K562 (cell line): ENCODE results near the gene EXOC2. TPM values are rescaled to one million over a fixed set of nuclear protein-coding genes. Genes with fewer than 3 reads are reported as not detected.

Experiments
- ATAC-seq: fragments of 200-7000 bp; cut with Tn5 transposase; 3 replicates; pipeline ENCODE4 v1.9.1; 2020; ENCODE audit warnings: moderate library complexity
- BruUV-seq: library from RNA; stranded (reverse); fragments of 400-500 nt; replicated peaks from 2 replicates; lab custom pipeline; 2021; lab: Mats Ljungman, UMichigan
- CTCF ChIA-PET: fragments of 300-600 bp; formaldehyde crosslinking; extraction: SDS; loops from one replicate; lab custom pipeline; 2021; ENCODE audit warnings: low intra/inter-chr PET ratio; lab: Yijun Ruan, JAX
- POLR2A ChIA-PET: fragments of 300-600, 350-650 bp; sonication (Branson Sonifier 250); formaldehyde crosslinking; extraction: SDS; loops from one replicate; lab custom pipeline; 2021; ENCODE audit warnings: antibody characterized with exemption, inconsistent platforms; lab: Yijun Ruan, JAX
- DNase-seq, 4 experiments: peaks; one replicate each; pipeline versions ENCODE4 v3.0.0 to v3.0.0-alpha.2; 2011 to 2018; ENCODE audit warnings: low spot score in 3 of 4, mixed read lengths in 3 of 4; ENCODE audit errors: extremely low read depth in 1 of 4
- FAIRE-seq: peaks from 2 replicates; lab custom pipeline; 2011; peaks lifted over from hg19 to GRCh38; lab: Jason Lieb, UNC
- H2AFZ ChIP-seq: 2 replicates; pipeline ENCODE4 v1.6.0; 2011; ENCODE audit warnings: low read depth, low read length, control low read depth, inconsistent platforms
- H3K27ac ChIP-seq: fragments of 200-600 bp; 3 replicates; pipeline ENCODE4 v1.8.0; 2011; ENCODE audit warnings: low read depth, mild to moderate bottlenecking, control low read depth, inconsistent platforms, low read length, moderate library complexity, mixed read lengths; ENCODE audit errors: extremely low read depth
- H3K27me3 ChIP-seq, 2 experiments: fragments of 300-600 bp in 1 of 2; 2 replicates in 1 of 2; 3 replicates in 1 of 2; pipeline versions ENCODE4 v1.6.0 to v1.8.0; 2011; ENCODE audit warnings: inconsistent platforms in 2 of 2, low read length in 2 of 2, mild to moderate bottlenecking in 1 of 2, mixed read lengths in 1 of 2, moderate library complexity in 1 of 2; ENCODE audit not compliant: control insufficient read depth in 2 of 2, insufficient read depth in 2 of 2
- H3K36me3 ChIP-seq: fragments of 300-600 bp; 3 replicates; pipeline ENCODE4 v1.8.0; 2011; ENCODE audit warnings: mild to moderate bottlenecking, low read length, inconsistent platforms; ENCODE audit not compliant: control insufficient read depth, insufficient read depth
- H3K4me1 ChIP-seq, 2 experiments: fragments of 200-600 bp in 1 of 2; replicated peaks in 1 of 2; 2 replicates in 1 of 2; 3 replicates in 1 of 2; pipeline versions ENCODE4 v1.5.1 to v1.8.0; 2011; ENCODE audit warnings: inconsistent platforms in 2 of 2, low read length in 2 of 2, mild to moderate bottlenecking in 1 of 2, mixed read lengths in 1 of 2, moderate library complexity in 1 of 2; ENCODE audit not compliant: control insufficient read depth in 2 of 2, insufficient read depth in 2 of 2
- H3K4me2 ChIP-seq: 2 replicates; pipeline ENCODE4 v1.6.1; 2011; ENCODE audit warnings: low read length, control low read depth, inconsistent platforms, mixed read lengths; ENCODE audit not compliant: insufficient read depth
- H3K4me3 ChIP-seq: fragments of 200-600 bp; sonication (generic), shearing (Covaris generic); 2 replicates; pipeline ENCODE4 v1.5.1; 2016; ENCODE audit warnings: control low read depth, inconsistent platforms
- H3K79me2 ChIP-seq: fragments of 200-600 bp; 3 replicates; pipeline ENCODE4 v1.8.0; 2011; ENCODE audit warnings: low read length, inconsistent platforms; ENCODE audit not compliant: control insufficient read depth, insufficient read depth
- H3K9ac ChIP-seq, 2 experiments: 2 replicates each; pipeline versions ENCODE4 v1.6.0 to v1.6.1; 2011; ENCODE audit warnings: low read depth in 2 of 2, low read length in 2 of 2, control low read depth in 1 of 2, inconsistent platforms in 1 of 2, mild to moderate bottlenecking in 1 of 2, mixed read lengths in 1 of 2; ENCODE audit not compliant: insufficient read depth in 1 of 2
- H3K9me1 ChIP-seq: one replicate; pipeline ENCODE4 v1.6.0; 2011; ENCODE audit warnings: inconsistent platforms, mild to moderate bottlenecking, low read length, moderate library complexity; ENCODE audit not compliant: control insufficient read depth, insufficient read depth
- H3K9me3 ChIP-seq: replicated peaks from 2 replicates; pipeline ENCODE4 v1.5.1; 2011; ENCODE audit warnings: low read depth, low read length, inconsistent platforms; ENCODE audit not compliant: control insufficient read depth, insufficient read depth
- H4K20me1 ChIP-seq: replicated peaks from 2 replicates; pipeline ENCODE4 v1.6.1; 2011; ENCODE audit warnings: low read length, inconsistent platforms, mixed read lengths; ENCODE audit not compliant: control insufficient read depth, insufficient read depth
- CBX8 ChIP-seq: fragments of 200-600 bp; sonication (generic); IDR thresholded peaks from 2 replicates; pipeline ENCODE4 v1.6.1; 2012; ENCODE audit warnings: borderline replicate concordance, mixed run types, low read depth, mild to moderate bottlenecking, moderate library complexity, mixed read lengths, low read length, control low read depth, inconsistent platforms; ENCODE audit not compliant: poor library complexity, severe bottlenecking; ENCODE audit errors: extremely low read depth
- GTF2A2 ChIP-seq: IDR thresholded peaks from 2 replicates; pipeline ENCODE4 v1.6.1; 2016; ENCODE audit warnings: mild to moderate bottlenecking, missing genetic modification characterization, missing compliant biosample characterization
- SNRNP70 ChIP-seq: fragments of 200-400 bp; formaldehyde crosslinking; optimal IDR thresholded peaks from 2 replicates; pipeline ENCODE3; 2017; ENCODE audit warnings: low read depth, low read length
- SPI1 ChIP-seq: IDR thresholded peaks from 2 replicates; pipeline ENCODE4 v1.6.1; 2011; ENCODE audit warnings: low read depth, low read length, control low read depth, borderline replicate concordance
- XRCC4 ChIP-seq: IDR thresholded peaks from one replicate; pipeline ENCODE4 v1.6.1; 2011; ENCODE audit not compliant: insufficient read depth, insufficient read length; ENCODE audit errors: extremely low read depth
- ZNF699 ChIP-seq: fragments of 250-450 bp; sonication (Bioruptor Pico); IDR thresholded peaks from 2 replicates; pipeline ENCODE4 v1.8.0; 2021; ENCODE audit warnings: mild to moderate bottlenecking, moderate library complexity; ENCODE audit not compliant: insufficient replicate concordance
- WGBS: fragments of 100-300 bp; shearing (Covaris generic); methylation state at CpG from one replicate; pipeline ENCODE4 v1.1.6; 2016; ENCODE audit warnings: low coverage, mixed read lengths; ENCODE audit not compliant: insufficient coverage; ENCODE audit errors: missing lambda C conversion rate; 5-methylcytosine and 5-hydroxymethylcytosine counted together
- in situ Hi-C: fragments of 300-500 bp; cut with MboI; formaldehyde crosslinking; loops from 4 replicates; pipeline ENCODE4 v1.15.0; 2018; ENCODE audit warnings: inconsistent platforms, mixed read lengths
- intact Hi-C: fragments of 100-400 bp; cut with micrococcal nuclease; formaldehyde crosslinking; loops from 2 replicates; pipeline ENCODE4 v1.14.2; 2022
- polyA plus RNA-seq, 8 experiments: library from polyadenylated mRNA; depleted of rRNA in 4 of 8; stranded (reverse) in 5 of 8; unstranded in 3 of 8; fragments of >200 nt; fragmentation: Nextera tagmentation in 2 of 8; fragmentation: Illumina TruSeq in 1 of 8; extraction: Ambion mirVana in 2 of 8; extraction: Trizol in 1 of 8; gene quantifications; 2 replicates each; pipeline versions ENCODE4 v1.2.1 to v1.2.3, GENCODE V29; 2011 to 2014; ENCODE audit warnings: inconsistent platforms in 1 of 8, missing spikeins in 1 of 8
- total RNA-seq, 7 experiments: library from RNA; depleted of rRNA in 6 of 7; stranded (reverse); fragments of >200 nt in 6 of 7; fragmentation: Illumina TruSeq in 2 of 7; extraction: Trizol in 2 of 7; gene quantifications; 2 replicates each; pipeline versions ENCODE4 v1.2.1 to v1.2.3, GENCODE V29; 2011 to 2021; ENCODE audit warnings: low replicate concordance in 1 of 7
- TF ChIP-seq, protein P1 (sequence below): fragments of 250-450 bp; sonication (Bioruptor Pico); IDR thresholded peaks from 2 replicates; pipeline ENCODE4 v1.4.0; 2020; ENCODE audit warnings: mild to moderate bottlenecking, moderate library complexity

EXOC2 gene
- total and polyA plus RNA-seq, 9 of the 15 experiments (the other 6 are each of a cell fraction or from before 2014, with no cell fraction given), result 12.2 to 30.2 (median 24.2) TPM

DNA sequence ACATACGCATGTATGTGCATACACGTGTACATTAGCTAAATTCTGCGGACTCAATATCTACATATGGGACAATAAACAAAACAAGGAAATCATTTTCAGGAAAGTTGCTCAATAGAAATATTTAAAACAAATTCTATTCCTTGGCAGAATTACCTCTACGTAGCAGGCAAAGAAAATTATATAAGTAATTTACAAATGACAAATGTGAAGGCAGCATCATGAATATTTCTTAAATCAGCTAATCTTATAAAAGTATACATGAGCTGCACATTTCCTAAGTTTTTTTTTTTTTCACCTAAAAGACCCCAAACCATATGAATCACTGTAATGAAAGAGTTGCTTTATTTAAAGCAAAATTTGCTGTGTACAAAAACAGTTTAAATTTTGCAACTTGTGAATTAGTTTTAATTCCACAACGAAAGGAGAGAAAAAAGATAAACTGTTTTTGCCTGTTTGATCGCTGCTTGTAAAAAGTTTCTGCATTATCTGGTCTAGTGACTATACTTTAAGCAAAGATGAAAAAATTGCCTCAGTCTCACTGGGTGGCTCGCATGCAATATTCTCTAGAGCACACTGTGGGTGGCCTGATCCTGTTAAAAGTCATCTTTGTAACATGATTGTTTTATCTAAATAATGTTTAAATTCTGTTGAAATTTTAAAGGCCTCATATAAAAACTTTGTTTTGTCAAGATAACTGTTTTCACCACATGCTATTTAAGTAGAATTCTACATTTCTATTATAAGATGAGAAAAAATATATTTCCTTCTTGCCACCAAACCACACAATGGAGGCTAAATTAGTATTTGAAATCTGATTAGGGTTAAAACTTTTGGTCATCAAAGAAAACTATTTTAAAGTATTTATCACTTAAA lies 93.1 kb downstream of the EXOC2 start:
- H3K4me2 ChIP-seq, result no peak overlapping the region
- WGBS, result 93% methylated on average over 7 of the region's 7 CpGs
- H3K4me1 ChIP-seq, result peaks cover 9 to 13% of the 10 kb centered on the region in 2 experiments; a peak in 4 of 5 replicates
- H3K4me3 ChIP-seq, result no peak overlapping the region
- H3K27ac ChIP-seq, result no peak overlapping the region
- DNase-seq (no peak), FAIRE-seq (no peak), ATAC-seq (no peak)
- CTCF ChIA-PET, result interaction anchor here (0.9 kb wide), 1 partner anchor 24 kb away, joined by 3 read pairs; no protein-coding TSS in a partner anchor
- intact Hi-C loops, result no loop called here
- H3K9me3 ChIP-seq, result no peaks in the 10 kb centered on the region
- H3K79me2 ChIP-seq, result no peaks in the 10 kb centered on the region
- H3K36me3 ChIP-seq, result peaks cover 7% of the 10 kb centered on the region; the same call in 1 of the 3 replicates
- no peaks in the 10 kb centered on the region for H3K27me3 ChIP-seq
- in situ Hi-C loops, result loop anchor here (10.0 to 25.0 kb wide), 2 partner anchors 195 to 812 kb away; no protein-coding TSS in a partner anchor
- TF ChIP-seq GTF2A2 (tag), result no peak
- TF ChIP-seq XRCC4, result no peak
- no peak for TF ChIP-seq ZNF699 (CRISPR knock-in tag)
- no peak for TF ChIP-seq SPI1
- TF ChIP-seq SNRNP70, result no peak
- TF ChIP-seq CBX8, result no peak
- TF ChIP-seq, protein P1, sequence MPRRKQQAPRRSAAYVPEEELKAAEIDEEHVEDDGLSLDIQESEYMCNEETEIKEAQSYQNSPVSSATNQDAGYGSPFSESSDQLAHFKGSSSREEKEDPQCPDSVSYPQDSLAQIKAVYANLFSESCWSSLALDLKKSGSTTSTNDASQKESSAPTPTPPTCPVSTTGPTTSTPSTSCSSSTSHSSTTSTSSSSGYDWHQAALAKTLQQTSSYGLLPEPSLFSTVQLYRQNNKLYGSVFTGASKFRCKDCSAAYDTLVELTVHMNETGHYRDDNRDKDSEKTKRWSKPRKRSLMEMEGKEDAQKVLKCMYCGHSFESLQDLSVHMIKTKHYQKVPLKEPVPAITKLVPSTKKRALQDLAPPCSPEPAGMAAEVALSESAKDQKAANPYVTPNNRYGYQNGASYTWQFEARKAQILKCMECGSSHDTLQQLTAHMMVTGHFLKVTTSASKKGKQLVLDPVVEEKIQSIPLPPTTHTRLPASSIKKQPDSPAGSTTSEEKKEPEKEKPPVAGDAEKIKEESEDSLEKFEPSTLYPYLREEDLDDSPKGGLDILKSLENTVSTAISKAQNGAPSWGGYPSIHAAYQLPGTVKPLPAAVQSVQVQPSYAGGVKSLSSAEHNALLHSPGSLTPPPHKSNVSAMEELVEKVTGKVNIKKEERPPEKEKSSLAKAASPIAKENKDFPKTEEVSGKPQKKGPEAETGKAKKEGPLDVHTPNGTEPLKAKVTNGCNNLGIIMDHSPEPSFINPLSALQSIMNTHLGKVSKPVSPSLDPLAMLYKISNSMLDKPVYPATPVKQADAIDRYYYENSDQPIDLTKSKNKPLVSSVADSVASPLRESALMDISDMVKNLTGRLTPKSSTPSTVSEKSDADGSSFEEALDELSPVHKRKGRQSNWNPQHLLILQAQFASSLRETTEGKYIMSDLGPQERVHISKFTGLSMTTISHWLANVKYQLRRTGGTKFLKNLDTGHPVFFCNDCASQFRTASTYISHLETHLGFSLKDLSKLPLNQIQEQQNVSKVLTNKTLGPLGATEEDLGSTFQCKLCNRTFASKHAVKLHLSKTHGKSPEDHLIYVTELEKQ (CRISPR knock-in tag), result no peak
- no peaks in the 10 kb centered on the region for H4K20me1 ChIP-seq
- no peak overlapping the region for H2AFZ ChIP-seq
- POLR2A ChIA-PET, result no interaction called here
- BruUV-seq, result no TSS peak
- no peaks in the 10 kb centered on the region for H3K9me1 ChIP-seq
- no peak overlapping the region for H3K9ac ChIP-seq
